ENCODE measurements around the gene JSRP1.

DNA sequence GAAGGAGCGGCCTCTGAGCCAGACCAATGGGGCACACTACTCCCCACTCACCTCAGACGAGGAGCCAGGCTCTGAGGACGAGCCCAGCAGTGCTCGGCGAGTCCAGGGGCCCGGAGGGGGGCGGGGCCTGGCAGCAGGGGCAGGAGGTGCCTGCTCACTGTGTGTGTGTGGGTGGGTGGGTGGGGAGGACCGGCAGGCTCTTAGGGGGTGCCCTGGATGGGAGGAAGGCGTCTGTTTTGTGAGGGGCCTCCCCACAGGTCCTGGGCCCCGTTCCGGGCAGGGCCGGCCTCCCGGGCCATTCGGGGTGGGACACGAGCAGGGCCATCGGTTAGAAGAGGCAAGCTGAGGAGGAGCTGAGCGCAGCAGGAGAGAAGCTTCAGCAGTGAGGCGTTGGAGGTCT is 32.8 kb downstream of the JSRP1 start:
- no peak for TF ChIP-seq ZNF274 (IDR thresholded peaks at IDR 0.05; ENCODE audit: low read depth, low read length)
- TF ChIP-seq SUZ12 (IDR thresholded peaks at IDR 0.05; ENCODE audit: extremely low read depth, insufficient read depth, insufficient read length), result no peak
- no peak for TF ChIP-seq YY1 (IDR thresholded peaks at IDR 0.05; ENCODE audit: insufficient read depth, insufficient read length)
